DOHH2 (cell line): ENCODE data around the gene CCDC85C.
"Not testable (repeated sequence)": the region's sequence is repeated elsewhere in the genome, so short reads cannot be mapped to it uniquely, and the experiment has no call there.

Experiments used
- EZH2phosphoT487 ChIP-seq: fragments of 200-600 bp; sonication (generic); IDR thresholded peaks from 2 replicates; pipeline ENCODE4 v1.6.1; 2017; ENCODE audit warnings: borderline replicate concordance, mild to moderate bottlenecking, antibody characterized with exemption, low read length, moderate library complexity, mixed read lengths
- TF ChIP-seq, protein P1 (sequence below): fragments of 200-600 bp; sonication (generic); IDR thresholded peaks from one replicate; pipeline ENCODE4 v1.5.1; 2014; ENCODE audit warnings: antibody characterized with exemption, mild to moderate bottlenecking, low read depth, low read length; ENCODE audit not compliant: poor library complexity, severe bottlenecking

DNA sequence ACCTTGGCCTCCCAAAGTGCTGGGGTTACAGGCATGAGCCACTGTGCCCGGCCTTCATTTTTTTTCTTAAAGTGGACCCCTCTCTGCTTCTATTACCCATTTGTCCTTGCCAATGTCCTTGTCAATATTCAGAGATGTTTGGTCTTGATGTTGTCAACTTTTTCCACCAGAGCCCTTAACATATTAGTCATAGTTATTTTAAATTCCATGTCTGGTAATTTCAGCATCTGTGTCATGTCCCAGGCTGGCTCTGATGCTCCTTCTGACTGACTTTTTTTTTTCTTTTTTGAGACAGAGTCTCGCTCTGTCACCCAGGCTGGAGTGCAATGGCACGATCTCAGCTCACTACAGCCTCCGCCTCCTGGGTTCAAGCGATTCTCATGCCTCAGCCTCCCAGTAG lies 38.8 kb upstream of the CCDC85C start:
- TF ChIP-seq, protein P1, sequence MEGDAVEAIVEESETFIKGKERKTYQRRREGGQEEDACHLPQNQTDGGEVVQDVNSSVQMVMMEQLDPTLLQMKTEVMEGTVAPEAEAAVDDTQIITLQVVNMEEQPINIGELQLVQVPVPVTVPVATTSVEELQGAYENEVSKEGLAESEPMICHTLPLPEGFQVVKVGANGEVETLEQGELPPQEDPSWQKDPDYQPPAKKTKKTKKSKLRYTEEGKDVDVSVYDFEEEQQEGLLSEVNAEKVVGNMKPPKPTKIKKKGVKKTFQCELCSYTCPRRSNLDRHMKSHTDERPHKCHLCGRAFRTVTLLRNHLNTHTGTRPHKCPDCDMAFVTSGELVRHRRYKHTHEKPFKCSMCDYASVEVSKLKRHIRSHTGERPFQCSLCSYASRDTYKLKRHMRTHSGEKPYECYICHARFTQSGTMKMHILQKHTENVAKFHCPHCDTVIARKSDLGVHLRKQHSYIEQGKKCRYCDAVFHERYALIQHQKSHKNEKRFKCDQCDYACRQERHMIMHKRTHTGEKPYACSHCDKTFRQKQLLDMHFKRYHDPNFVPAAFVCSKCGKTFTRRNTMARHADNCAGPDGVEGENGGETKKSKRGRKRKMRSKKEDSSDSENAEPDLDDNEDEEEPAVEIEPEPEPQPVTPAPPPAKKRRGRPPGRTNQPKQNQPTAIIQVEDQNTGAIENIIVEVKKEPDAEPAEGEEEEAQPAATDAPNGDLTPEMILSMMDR = not testable (repeated sequence)
- TF ChIP-seq EZH2phosphoT487 = not testable (repeated sequence)
